CD4-positive, alpha-beta T cell treated with Interleukin-4 for 1 hour (primary cell): ENCODE results near the gene OGG1.

Experiments
- DNase-seq, 2 donors: peaks; one replicate each; pipeline ENCODE4 v3.0.0-alpha.2; 2020 to 2022

The OGG1 gene

DNA sequence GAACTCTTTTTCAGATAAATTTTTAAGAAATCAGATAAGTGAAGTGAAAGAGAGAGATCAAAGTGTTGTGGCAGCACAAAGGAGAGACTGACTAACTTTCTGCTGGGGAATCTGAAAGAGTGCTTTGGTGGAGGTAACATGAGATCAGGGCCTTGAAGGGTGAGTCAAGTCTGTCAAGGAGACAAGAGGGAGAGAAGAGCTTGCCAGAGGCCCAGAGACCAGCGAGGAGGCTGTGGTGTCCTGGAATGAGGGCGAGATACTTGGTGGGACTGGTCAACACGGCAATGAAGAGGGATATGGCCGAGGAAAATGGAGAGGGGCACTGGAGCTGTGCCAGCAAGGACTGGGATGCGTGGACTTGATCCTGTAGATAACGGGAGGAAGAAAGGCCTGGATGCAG, 38.0 kb downstream of the OGG1 start:
- DNase-seq: peak in 1 of 2 donors; percentile 30

DNA sequence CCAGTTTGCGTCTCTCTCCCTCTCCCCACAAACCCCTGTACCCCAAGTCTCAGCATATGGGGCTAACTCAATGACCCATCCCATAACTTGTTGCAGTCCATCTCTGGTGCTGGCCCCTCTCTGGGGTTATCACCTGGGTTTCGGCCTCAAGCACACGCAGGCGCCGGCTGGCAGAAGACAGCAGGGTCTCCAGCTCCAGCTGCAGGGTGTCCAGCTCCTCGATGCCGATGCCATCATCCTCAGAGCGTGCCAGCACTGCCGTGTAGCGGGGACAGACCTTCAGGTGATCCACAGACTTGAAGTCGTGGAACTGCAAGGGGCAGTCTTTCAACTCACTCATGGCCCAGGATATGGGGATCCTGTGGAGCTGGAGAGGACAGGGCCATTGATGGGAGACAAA, 41.4 kb downstream of the OGG1 start:
- DNase-seq: no peak

DNA sequence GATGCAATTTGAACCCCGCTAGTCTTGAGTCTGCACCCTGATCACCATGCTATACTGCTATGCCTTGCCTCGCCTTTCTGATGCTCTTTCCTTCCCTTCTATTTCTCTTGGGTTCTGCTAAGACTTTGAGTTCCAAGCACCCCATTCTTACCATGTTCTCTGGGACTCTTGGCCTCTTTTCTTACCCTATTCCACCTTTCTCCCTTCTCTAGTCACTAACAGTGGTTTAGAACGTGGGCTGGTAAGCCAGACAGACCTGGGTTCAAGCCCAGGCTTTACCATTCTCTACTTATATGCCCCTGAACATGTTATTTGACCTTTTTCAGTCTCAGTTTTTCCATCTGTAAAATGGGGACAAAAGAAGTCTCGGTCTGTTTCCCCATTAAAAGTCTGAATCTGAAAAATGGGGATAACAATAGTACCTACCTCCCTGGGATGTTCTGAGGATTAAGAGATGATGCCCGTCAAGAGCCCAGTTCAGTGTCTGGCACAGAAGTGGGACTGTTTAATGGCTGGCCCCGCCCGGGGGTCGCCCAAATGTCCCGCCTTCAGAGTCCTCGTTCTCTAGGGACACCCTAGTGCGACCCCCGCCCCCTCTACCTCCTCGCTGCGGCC, 42.1 kb downstream of the OGG1 start:
- no peak for DNase-seq

DNA sequence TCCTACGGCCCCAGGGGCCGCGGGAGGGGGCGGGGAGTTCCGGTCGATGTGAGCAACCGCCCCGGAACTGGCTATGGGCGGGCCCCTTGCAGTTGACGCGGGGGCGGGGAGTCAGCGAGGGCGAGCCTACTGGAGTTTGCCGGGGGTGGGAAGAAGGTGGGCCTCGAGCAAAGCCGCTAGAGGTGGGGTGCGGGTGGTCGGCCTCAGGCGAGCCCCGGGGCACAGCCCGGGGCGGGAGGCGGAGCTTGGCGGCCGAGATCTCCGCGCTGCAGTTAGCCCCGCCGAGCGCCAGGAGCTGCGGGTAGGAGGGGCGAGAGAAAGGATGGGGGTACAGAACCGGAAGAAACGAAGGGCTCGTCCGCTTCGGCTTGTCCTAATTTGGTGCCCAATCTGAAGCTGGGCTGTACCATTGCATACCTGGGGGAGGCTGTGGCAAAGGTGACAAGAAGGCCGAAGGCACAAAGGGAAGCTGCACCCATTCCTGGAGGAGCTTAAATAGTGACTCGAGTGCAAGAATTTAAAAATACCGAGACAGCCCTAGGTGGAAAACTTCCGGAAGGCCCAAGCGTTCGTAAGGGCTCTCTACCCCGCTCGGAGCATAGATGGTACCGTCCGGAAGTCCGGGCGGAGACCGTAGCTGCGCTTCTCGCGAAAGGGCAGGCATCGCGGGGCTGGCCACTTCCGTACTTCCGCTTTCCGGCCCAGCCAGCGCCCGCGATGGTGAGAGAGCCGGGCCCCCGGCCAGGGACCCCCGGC, 42.8 kb downstream of the OGG1 start, which contains the start of the genes ARPC4 and TADA3:
ARPC4 (plus strand) TSS at position 678 of the 756 bp plus-strand sequence; CDS start at position 718, 40 bp downstream.
TADA3 (minus strand) TSS at position 69 of the 756 bp plus-strand sequence. CDS start 1,007 bp downstream, outside the sequence.
- DNase-seq: peak; percentile 92 to 94

DNA sequence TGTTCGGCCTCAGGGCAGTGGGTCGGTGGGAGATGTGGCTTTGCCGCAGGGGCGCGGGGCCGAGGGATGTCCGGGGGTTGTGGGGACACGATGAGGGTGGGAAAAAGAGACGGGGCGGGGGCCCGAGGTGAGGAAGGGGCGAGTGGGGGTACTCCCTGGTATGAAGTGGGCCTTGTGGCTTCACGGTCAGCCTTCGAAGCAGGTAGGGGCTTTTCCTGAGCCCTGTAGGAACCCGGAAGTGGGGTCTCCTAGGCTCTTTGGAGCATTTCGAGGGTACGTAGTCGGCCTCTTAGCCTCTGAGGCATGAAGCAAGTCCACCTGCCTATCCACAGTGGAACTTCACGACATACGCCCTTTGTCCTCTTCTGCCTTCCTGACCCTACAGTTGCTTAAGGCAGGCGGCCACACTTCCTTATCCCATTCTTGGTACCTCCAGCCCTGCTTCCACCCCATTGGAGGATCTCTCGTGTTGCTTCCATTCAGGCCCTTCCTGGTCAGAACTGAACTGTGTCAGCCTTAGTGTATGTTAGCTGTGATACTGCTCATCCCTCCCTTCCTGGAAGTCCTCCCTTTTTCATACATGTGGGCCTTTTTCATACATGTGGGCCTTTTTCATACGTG, 43.5 kb downstream of the OGG1 start:
- peak; percentile 43 to 48 for DNase-seq

DNA sequence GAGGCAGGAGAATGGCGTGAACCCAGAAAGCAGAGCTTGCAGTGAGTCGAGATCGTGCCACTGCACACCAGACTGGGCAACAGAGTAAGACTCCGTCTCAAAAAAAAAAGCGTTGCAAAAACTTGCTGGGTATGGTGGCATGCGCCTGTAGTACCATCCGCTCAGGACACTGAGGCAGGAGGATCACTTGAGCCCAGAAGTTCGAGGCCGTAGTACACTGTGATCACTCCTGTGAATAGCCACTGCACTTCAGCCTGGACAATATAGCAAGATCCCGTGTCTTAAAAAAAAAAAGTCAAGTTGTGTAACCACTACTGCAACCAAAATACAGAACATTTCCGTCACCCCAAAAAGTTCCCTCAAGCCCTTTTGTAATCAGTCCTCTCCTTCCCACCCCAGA, 44.6 kb downstream of the OGG1 start:
- DNase-seq: no peak

DNA sequence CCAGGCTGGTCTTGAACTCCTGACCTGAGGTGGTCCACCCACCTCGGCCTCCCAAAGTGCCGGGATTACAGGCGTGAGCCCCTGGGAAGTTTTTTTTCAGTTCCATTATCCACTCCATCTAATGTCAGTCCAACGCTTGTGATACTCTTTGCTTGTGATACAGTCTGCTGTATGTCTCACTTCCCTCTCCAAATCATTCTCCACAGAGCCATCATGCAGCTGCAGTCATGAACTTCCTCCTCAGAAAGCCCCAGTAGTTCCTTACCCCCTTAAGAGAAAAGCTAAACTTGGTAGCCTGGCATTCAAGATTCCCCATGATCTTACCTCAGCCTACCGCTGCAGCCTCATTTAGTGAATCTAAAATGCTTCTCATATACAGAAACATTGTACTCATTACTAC, 45.5 kb downstream of the OGG1 start:
- peak in 1 of 2 donors; percentile 43 for DNase-seq

DNA sequence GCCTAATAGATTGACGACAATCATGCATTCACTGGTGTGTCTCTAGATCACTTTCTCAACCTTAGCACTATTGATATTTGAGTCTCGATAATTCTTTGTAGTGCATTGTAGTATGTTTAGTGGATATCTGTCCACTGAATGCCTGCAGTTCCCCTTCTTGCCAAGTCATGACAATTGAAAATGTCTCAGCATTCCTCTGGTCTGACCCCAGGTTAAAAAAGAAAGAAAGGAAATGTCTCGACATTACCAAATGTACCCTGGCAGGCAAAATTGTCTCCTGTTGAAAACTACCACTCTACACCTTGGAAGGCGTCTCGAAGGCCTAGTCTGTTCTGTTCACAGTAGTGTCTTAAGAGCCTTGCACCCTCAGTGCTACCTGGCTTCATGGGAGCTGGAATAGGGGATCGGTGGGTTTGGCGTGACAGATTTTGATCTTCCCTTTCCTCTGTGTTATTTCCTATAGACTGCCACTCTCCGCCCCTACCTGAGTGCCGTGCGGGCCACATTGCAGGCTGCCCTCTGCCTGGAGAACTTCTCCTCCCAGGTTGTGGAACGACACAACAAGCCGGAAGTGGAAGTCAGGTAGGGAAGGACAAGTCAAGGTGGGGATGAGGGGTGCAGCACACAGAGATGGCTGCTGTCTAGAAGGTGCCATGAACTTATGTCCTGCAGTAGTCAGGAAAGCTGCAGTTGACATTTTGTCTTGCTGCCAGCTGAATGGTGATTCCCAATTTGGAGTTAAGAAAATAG, 47.6 kb downstream of the OGG1 start:
- no peak for DNase-seq

DNA sequence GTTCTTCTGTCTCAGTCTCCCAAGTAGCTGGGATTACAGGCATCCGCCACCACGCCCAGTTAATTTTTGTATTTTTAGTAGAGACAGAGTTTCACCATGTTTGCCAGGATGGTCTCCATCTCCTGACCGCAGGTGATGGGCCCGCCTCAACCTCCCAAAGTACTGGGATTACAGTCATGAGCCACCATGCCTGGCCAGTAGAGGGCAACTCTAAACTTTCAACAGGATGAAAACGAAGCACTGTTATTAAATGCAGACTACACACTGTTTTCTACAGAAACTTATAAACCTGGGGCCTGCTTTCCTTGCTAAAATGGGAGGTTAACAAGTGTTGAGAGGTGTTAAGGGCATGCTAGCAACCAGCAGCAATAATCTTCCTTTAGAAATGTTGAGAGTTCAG, 50.8 kb downstream of the OGG1 start:
- DNase-seq: no peak

DNA sequence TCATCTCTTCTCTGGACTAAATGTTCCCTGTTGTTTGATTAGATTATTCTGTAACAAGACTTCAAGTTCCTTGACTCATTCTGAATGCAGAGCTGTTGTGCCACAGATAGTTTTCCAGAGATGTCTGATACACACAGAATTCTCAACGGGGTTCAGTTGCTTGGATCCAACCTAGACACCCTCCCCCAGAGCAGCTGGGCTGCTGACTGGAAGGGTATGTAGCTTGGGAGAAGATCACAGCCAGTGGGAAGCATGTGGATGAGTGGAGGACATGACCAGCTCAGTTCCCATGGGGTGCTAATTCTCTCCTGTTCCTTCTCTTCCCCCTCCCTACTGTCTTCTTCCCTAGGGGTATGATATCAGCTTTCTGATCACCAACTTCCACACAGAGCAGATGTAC, 53.7 kb downstream of the OGG1 start:
- no peak for DNase-seq

DNA sequence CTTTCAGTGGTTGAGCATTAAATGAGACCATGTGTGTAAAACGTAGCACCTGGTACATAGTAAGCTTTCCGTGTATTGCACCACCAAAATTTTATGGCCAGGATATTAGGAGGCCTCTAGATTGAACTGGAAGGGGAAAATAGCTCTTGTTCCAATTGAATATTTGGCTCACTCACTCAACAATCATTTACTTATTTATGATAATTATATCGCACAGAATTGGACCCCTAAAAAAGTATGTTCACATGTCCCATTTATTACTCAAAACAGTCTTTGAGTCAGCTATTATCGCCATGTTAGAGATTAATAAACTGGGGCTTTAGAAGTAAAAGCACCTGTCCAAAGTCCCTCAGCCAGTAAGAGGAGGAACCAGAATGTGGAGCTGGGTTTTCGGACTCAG, 55.2 kb downstream of the OGG1 start:
- DNase-seq: no peak

DNA sequence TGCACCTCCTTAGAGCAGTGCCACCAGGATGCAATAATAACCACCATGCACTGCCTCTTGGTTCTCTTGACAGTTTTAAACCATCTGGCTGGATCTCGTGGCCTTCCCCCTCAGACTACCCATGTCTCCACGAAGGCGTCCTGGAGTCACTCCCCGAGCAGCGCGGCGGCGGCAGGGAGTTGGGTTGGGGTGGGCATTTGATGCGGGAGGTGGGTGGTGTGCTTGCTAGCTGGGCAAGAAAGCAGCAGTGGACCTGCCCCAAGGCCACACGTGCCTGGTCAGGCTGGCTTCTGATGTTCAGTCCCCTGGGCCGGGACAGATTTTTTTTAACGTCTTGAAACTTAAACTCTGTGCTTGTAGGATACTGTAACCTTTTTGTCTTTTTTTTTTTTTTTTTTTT, 56.4 kb downstream of the OGG1 start:
- no peak for DNase-seq
